Vagina (tissue), 2 donors: ENCODE results near the gene ADAMTS4. TPM values are rescaled to one million over a fixed set of nuclear protein-coding genes. Genes with fewer than 3 reads are reported as not detected.

Experiments used
- DNase-seq, 2 donors: peaks; one replicate each; pipeline ENCODE4 v3.0.0-alpha.2; 2017; ENCODE audit errors: extremely low spot score in 2 of 2
- H3K27ac ChIP-seq: fragments of 200-600 bp; sonication (generic); one replicate; pipeline ENCODE4 v1.5.1; 2019
- H3K27me3 ChIP-seq: fragments of 200-600 bp; sonication (generic); one replicate; pipeline ENCODE4 v1.5.1; 2019
- H3K36me3 ChIP-seq, 2 donors: fragments of 200-600 bp; sonication (generic); one replicate each; pipeline ENCODE4 v1.5.1; 2017 to 2019
- H3K4me1 ChIP-seq: fragments of 200-600 bp; sonication (generic); one replicate; pipeline ENCODE4 v1.5.1; 2019
- H3K4me3 ChIP-seq, 2 donors: fragments of 200-600 bp; sonication (generic); 1 replicate in 1 of 2; 2 replicates in 1 of 2; pipeline ENCODE4 v1.5.1; 2016 to 2019
- H3K9me3 ChIP-seq: fragments of 200-600 bp; sonication (generic); one replicate; pipeline ENCODE4 v1.5.1; 2019
- POLR2A ChIP-seq, 2 donors: fragments of 450-650 bp; IDR thresholded peaks; one replicate each; pipeline ENCODE4 v1.6.1; 2017; ENCODE audit warnings: antibody characterized with exemption in 2 of 2, mild to moderate bottlenecking in 2 of 2, moderate library complexity in 2 of 2
- POLR2AphosphoS5 ChIP-seq, 2 donors: sonication (generic); formaldehyde crosslinking; IDR thresholded peaks; one replicate each; pipeline ENCODE4 v1.9.0; 2017; ENCODE audit warnings: antibody characterized with exemption in 2 of 2, mild to moderate bottlenecking in 2 of 2, low read depth in 1 of 2; ENCODE audit not compliant: insufficient read depth in 1 of 2
- intact Hi-C: fragments of 100-400 bp; cut with DNase I; formaldehyde crosslinking; loops from one replicate; pipeline ENCODE4 v1.15.1; 2023
- total RNA-seq: library from RNA; depleted of rRNA; stranded (reverse); fragments of >200 nt; gene quantifications from one replicate; pipeline ENCODE4 v1.2.3, GENCODE V29; 2016
- TF ChIP-seq, protein P1 (sequence below), 3 experiments: fragments of 450-650 bp in 2 of 3; fragments of 200-600 bp in 1 of 3; sonication (generic) in 1 of 3; IDR thresholded peaks; one replicate each; pipeline ENCODE4 v1.5.1; 2017 to 2019; ENCODE audit warnings: antibody characterized with exemption in 3 of 3, mild to moderate bottlenecking in 2 of 3, moderate library complexity in 2 of 3

The ADAMTS4 gene
- total RNA-seq, 1 donor from 2014 or later = 78.3 TPM

DNA sequence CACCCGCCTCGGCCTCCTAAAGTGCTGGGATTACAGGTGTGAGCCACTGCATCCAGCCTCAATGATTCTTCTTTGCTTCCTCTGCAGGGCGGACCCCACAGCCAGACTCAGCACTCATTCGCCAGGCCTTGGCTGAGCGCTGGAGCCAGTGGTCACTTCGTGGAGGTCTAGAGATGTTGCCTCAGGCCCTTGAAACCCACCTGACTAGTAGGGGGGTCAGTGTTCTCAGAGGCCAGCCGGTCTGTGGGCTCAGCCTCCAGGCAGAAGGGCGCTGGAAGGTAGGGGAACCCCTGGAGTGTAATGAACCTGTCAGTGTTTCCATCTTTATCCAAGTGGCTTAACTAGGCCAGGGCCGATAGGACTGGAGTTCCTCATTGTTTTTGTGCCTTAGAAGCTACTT lies 29.9 kb downstream of the ADAMTS4 start:
- peaks cover 39% of the 10 kb centered on the region for H3K4me1 ChIP-seq
- H3K4me3 ChIP-seq = no peak overlapping the region
- H3K9me3 ChIP-seq = no peaks in the 10 kb centered on the region
- no peaks in the 10 kb centered on the region for H3K27me3 ChIP-seq
- H3K36me3 ChIP-seq = peaks cover 0 to 43% of the 10 kb centered on the region in 2 donors
- DNase-seq = no peak
- no peak for TF ChIP-seq POLR2AphosphoS5 (IDR thresholded peaks at IDR 0.05; ENCODE audit: insufficient read depth in 1 of 2, low read depth in 1 of 2)
- TF ChIP-seq, protein P1, sequence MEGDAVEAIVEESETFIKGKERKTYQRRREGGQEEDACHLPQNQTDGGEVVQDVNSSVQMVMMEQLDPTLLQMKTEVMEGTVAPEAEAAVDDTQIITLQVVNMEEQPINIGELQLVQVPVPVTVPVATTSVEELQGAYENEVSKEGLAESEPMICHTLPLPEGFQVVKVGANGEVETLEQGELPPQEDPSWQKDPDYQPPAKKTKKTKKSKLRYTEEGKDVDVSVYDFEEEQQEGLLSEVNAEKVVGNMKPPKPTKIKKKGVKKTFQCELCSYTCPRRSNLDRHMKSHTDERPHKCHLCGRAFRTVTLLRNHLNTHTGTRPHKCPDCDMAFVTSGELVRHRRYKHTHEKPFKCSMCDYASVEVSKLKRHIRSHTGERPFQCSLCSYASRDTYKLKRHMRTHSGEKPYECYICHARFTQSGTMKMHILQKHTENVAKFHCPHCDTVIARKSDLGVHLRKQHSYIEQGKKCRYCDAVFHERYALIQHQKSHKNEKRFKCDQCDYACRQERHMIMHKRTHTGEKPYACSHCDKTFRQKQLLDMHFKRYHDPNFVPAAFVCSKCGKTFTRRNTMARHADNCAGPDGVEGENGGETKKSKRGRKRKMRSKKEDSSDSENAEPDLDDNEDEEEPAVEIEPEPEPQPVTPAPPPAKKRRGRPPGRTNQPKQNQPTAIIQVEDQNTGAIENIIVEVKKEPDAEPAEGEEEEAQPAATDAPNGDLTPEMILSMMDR (IDR thresholded peaks at IDR 0.05) = no peak
- H3K27ac ChIP-seq = no peak overlapping the region
- intact Hi-C loops = no loop called here

DNA sequence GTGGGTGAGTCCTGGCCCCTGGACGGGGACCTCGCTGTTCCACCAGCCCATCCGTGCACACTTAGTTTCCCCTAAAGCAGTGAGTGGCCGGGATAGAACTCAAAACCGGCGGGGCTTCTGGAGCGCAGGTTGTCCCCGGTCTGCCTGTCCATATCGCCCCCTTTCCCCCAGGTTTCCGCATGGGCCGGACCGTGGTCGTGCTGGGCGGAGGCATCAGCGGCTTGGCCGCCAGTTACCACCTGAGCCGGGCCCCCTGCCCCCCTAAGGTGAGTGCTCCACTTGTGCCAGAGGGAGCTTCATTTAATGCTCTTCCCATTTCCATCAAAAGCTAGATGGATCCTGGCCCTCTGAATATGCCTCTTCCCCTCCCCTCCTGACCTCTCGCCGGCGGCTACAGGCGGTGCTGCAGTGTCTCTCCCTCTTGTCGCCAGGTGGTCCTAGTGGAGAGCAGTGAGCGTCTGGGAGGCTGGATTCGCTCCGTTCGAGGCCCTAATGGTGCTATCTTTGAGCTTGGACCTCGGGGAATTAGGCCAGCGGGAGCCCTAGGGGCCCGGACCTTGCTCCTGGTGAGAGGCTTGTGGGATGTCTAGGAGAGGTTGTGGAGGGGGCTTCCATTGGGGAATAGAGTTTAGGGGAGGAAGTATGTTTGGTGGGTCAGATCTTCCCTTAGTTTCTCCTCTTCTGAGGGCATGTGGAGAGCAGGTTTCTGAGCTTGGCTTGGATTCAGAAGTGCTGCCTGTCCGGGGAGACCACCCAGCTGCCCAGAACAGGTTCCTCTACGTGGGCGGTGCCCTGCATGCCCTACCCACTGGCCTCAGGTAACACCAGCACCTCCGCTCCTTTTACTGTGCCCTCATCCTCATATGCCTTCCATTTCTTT lies 31.9 kb downstream of the ADAMTS4 start:
- TF ChIP-seq, protein P1 (IDR thresholded peaks at IDR 0.05) = no peak
- TF ChIP-seq POLR2A (IDR thresholded peaks at IDR 0.05) (no peak), POLR2AphosphoS5 (IDR thresholded peaks at IDR 0.05; ENCODE audit: insufficient read depth in 1 of 2, low read depth in 1 of 2) (no peak)
- no peaks in the 10 kb centered on the region for H3K9me3 ChIP-seq
- peak overlapping the region; percentile 88 for H3K27ac ChIP-seq
- H3K4me3 ChIP-seq = peak overlapping the region; percentile 74 to 77
- no peaks in the 10 kb centered on the region for H3K27me3 ChIP-seq
- intact Hi-C loops = no loop called here
- peaks cover 0 to 38% of the 10 kb centered on the region in 2 donors for H3K36me3 ChIP-seq
- DNase-seq = peak in 1 of 2 donors; percentile 85
- H3K4me1 ChIP-seq = peaks cover 33% of the 10 kb centered on the region

DNA sequence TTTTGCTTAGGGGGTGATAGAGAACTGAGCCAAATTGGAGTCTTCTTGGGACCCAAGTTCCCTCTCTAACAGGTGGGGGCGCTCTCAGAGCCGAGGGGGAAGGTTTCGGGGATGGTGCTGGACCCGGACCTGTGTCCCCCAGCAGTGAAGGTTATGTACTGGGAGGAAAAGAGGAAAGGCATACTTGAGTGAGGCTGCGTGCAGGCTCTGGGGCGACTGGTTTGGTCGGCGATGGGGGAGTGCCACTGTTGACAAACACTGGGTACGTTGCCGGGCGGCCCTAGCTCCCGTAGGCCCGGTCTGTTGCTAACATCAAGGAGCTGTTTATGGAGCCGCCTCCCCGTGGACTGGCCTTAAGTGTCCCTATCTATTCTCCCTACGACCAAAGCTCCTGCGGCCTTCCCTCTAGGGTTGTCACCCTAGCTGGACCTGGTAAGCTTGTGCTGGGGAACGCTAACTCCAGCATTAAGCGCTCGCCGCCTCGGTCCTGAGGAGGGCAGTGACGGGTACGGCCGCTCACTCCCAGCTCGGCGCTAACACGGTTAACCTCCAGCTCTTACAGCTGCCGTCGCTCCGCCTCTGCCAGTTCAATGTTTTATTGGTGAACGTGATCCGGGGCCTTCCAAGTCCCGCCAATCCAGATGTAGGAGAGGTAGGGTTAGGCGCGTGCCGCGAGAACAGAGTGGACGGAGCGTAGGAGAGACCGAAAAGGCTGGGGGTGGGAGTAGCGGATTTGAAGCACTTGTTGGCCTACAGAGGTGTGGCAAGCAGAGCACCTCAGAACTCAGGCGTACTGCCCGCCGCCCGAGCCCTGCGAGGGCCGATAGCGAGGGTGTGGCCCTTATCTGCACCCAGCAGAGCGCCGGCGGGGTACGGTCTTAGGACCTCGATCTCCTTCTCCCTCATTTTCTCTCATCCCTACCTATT lies 32.8 kb downstream of the ADAMTS4 start, which contains the start of gene PPOX:
Gene PPOX, plus strand, starts transcription at position 685 of the 927 bp plus-strand sequence. CDS start 422 bp downstream, outside the sequence.
- peaks cover 0 to 33% of the 10 kb centered on the region in 2 donors for H3K36me3 ChIP-seq
- DNase-seq = peak; percentile 97 to 99
- peak within 1 kb of the TSS; percentile 88 for H3K27ac ChIP-seq
- TF ChIP-seq POLR2A (IDR thresholded peaks at IDR 0.05) (peak in 1 of 2 donors; percentile 59), POLR2AphosphoS5 (IDR thresholded peaks at IDR 0.05; ENCODE audit: insufficient read depth in 1 of 2, low read depth in 1 of 2) (peak; percentile 96)
- TF ChIP-seq, protein P1 (IDR thresholded peaks at IDR 0.05) = peak in 2 of 3 experiments; percentile 19 to 32
- H3K9me3 ChIP-seq = no peaks in the 10 kb centered on the region
- intact Hi-C loops = no loop called here
- H3K4me1 ChIP-seq = peaks cover 42% of the 10 kb centered on the region
- H3K27me3 ChIP-seq = no peaks in the 10 kb centered on the region
- peak within 1 kb of the TSS; percentile 74 to 77 for H3K4me3 ChIP-seq

GRCh38 chr1:161164901-161165610 lies 33.8 kb downstream of the ADAMTS4 start:
- Histone ChIP-seq H3K36me3 (peaks cover 0 to 24% of the 10 kb centered on the region in 2 donors), H3K4me1 (peaks cover 51% of the 10 kb centered on the region), H3K27ac (peak overlapping the region; percentile 88), H3K27me3 (no peaks in the 10 kb centered on the region), H3K9me3 (no peaks in the 10 kb centered on the region), H3K4me3 (peak overlapping the region; percentile 74 to 77)
- intact Hi-C loops = no loop called here
- TF ChIP-seq, protein P1 (IDR thresholded peaks at IDR 0.05) = no peak
- TF ChIP-seq POLR2AphosphoS5 (IDR thresholded peaks at IDR 0.05; ENCODE audit: insufficient read depth in 1 of 2, low read depth in 1 of 2) (no peak), POLR2A (IDR thresholded peaks at IDR 0.05) (no peak)
- no peak for DNase-seq
